Naive thymus-derived CD8-positive, alpha-beta T cell (primary cell): ENCODE data around the gene ABCC4. TPM values are rescaled to one million over a fixed set of nuclear protein-coding genes. Genes with fewer than 3 reads are reported as not detected.
A peak's percentile ranks its signal among the peaks of the same experiment; 100 is the strongest.
"Not testable (repeated sequence)": the region's sequence is repeated elsewhere in the genome, so short reads cannot be mapped to it uniquely, and the experiment has no call there.

Experiments used
- ATAC-seq, 2 donors: fragments of 150-1000 bp; cut with Tn5 transposase in 1 of 2; sonication (Bioruptor Pico), chemical (Tn5 transposase) in 1 of 2; 1 replicate in 1 of 2; 2 replicates in 1 of 2; pipeline ENCODE4 v1.10.0; 2021; ENCODE audit warnings: mild to moderate bottlenecking in 2 of 2, moderate library complexity in 2 of 2
- POLR2A ChIA-PET: fragments of 350-600 bp; sonication (Branson Sonifier 250); formaldehyde crosslinking; loops from one replicate; lab custom pipeline; 2021; ENCODE audit warnings: antibody characterized with exemption; lab: Charles Lee
- DNase-seq, 10 donors: peaks; one replicate each; pipeline versions ENCODE4 v3.0.0 to v3.0.0-alpha.2; 2020 to 2022
- H3K27ac Mint-ChIP-seq, 10 donors: one replicate each; pipeline ENCODE4 v1.8.0; 2020 to 2022; ENCODE audit warnings: mild to moderate bottlenecking in 10 of 10, mixed read lengths in 10 of 10, moderate library complexity in 4 of 10, inconsistent platforms in 1 of 10
- H3K27me3 Mint-ChIP-seq, 5 donors: one replicate each; pipeline ENCODE4 v1.8.0; 2021 to 2022; ENCODE audit warnings: mixed read lengths in 5 of 5
- H3K36me3 Mint-ChIP-seq, 3 donors: one replicate each; pipeline ENCODE4 v1.8.0; 2020 to 2022; ENCODE audit warnings: mixed read lengths in 3 of 3, mild to moderate bottlenecking in 2 of 3, inconsistent platforms in 1 of 3
- H3K4me1 Mint-ChIP-seq, 4 donors: one replicate each; pipeline ENCODE4 v1.8.0; 2021 to 2022; ENCODE audit warnings: mixed read lengths in 4 of 4
- H3K4me3 Mint-ChIP-seq, 10 donors: one replicate each; pipeline ENCODE4 v1.8.0; 2020 to 2022; ENCODE audit warnings: mild to moderate bottlenecking in 10 of 10, mixed read lengths in 10 of 10, moderate library complexity in 6 of 10, inconsistent platforms in 1 of 10
- H3K9me3 Mint-ChIP-seq, 9 donors: one replicate each; pipeline ENCODE4 v1.8.0; 2020 to 2022; ENCODE audit warnings: mixed read lengths in 9 of 9, mild to moderate bottlenecking in 3 of 9, inconsistent platforms in 1 of 9, moderate library complexity in 1 of 9
- polyA plus RNA-seq, 3 donors: library from polyadenylated mRNA; unstranded; fragments of 300-500 nt; fragmentation: Illumina TruSeq; gene quantifications; one replicate each; pipeline ENCODE4 v1.2.3, GENCODE V29; 2021
- total RNA-seq, 8 experiments: library from RNA in 2 of 8; stranded (reverse) in 2 of 8; gene quantifications; one replicate each; pipeline ENCODE4 v1.2.3 and lab custom pipeline; 2021 to 2026

The ABCC4 gene
- total and polyA plus RNA-seq, 5 experiments from 2014 or later: 3.5 to 9.2 (median 4.4) TPM

- no peak for DNase-seq
- Mint-ChIP-seq H3K27me3 (no peaks in the 10 kb centered on the region), H3K9me3 (peaks cover 0 to 29% (median 16%) of the 10 kb centered on the region in 9 donors), H3K27ac (peak overlapping the region in 2 of 10 donors; percentile 39), H3K4me3 (no peak overlapping the region), H3K36me3 (peaks cover 6 to 39% (median 14%) of the 10 kb centered on the region in 3 donors), H3K4me1 (peaks cover 34 to 77% (median 68%) of the 10 kb centered on the region in 4 donors)
- POLR2A ChIA-PET: interaction anchor here (1.1 kb wide), 1 partner anchor 14 kb away, joined by 3 read pairs; no protein-coding TSS in a partner anchor
- ATAC-seq: no peak
Observed at GRCh38 chr13:95181586-95181985, 119.7 kb downstream of the ABCC4 start.

GRCh38 chr13:95180513-95181245 lies 120.6 kb downstream of the ABCC4 start:
- peaks cover 6 to 39% (median 14%) of the 10 kb centered on the region in 3 donors for H3K36me3 Mint-ChIP-seq
- POLR2A ChIA-PET: no interaction called here
- H3K4me1 Mint-ChIP-seq: peaks cover 38 to 78% (median 67%) of the 10 kb centered on the region in 4 donors
- H3K27me3 Mint-ChIP-seq: no peaks in the 10 kb centered on the region
- DNase-seq (no peak), ATAC-seq (no peak)
- H3K9me3 Mint-ChIP-seq: peaks cover 0 to 29% (median 16%) of the 10 kb centered on the region in 9 donors
- peak overlapping the region in 3 of 10 donors; percentile 9 to 70 (median 20) for H3K27ac Mint-ChIP-seq
- no peak overlapping the region for H3K4me3 Mint-ChIP-seq

DNA sequence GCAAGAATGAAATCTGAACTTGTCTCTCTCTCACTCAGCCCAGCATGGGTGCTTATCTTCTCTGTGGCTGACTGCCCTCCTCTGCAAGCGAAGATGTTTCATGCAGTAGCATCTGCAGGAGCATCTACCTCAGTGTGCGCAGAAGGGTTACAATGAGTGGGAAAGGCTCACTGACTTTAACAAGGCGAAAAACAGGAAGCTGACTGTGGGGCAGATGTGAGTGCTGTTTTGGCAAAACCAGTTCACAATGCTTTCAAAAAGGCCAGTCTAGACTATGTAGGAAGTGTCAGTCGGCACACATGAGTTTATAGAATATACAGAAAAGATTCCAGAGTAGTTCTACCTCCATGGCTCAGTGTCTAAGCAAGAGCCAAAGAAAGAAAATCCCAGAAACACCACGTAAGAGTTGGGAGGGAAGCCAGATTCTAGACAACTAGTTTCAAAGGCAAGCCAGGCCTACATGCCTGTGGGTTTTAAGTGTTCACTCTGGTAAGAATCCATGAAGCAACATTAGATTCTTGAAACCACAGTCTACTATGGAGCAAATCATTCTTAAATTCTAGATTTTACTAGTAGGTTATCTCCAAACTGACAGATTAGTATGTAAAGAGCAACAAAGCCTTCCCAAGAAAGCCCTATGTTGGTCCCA lies 124.5 kb downstream of the ABCC4 start:
- Mint-ChIP-seq H3K36me3 (peaks cover 18 to 54% (median 35%) of the 10 kb centered on the region in 3 donors), H3K27ac (peak overlapping the region; percentile 87 to 98 (median 93))

DNA sequence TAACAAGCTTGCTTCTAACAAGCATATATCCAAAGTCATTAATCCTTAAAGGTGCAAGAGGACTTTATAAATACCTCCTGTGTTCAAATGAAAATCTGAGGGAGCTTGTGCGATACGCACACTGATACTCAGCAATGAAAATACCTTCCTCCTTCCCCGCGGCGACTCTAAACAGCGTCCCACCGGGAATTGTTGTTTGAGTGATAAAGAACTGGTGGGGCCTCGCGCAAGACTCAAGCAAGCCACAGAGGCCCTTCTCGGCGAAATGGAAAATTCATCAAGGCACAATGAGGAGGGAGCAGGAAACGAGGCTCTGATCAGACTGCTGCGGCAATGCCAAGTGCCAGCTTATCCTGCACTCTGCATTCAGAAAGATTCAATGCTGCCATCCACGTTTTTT lies 126.7 kb downstream of the ABCC4 start:
- no peaks in the 10 kb centered on the region for H3K27me3 Mint-ChIP-seq
- ATAC-seq (no peak), DNase-seq (no peak)
- peaks cover 20 to 40% (median 32%) of the 10 kb centered on the region in 4 donors for H3K4me1 Mint-ChIP-seq
- H3K9me3 Mint-ChIP-seq: peaks cover 0 to 15% (median 11%) of the 10 kb centered on the region in 9 donors
- peak overlapping the region in 4 of 10 donors; percentile 34 to 93 (median 58) for H3K27ac Mint-ChIP-seq
- H3K4me3 Mint-ChIP-seq: no peak overlapping the region
- POLR2A ChIA-PET: no interaction called here
- peaks cover 23 to 56% (median 52%) of the 10 kb centered on the region in 3 donors for H3K36me3 Mint-ChIP-seq

More for the DNA sequence above, 124.5 kb downstream of the ABCC4 start:
- ATAC-seq: peak; percentile 91 to 97
- Mint-ChIP-seq H3K9me3 (peaks cover 0 to 29% (median 16%) of the 10 kb centered on the region in 9 donors), H3K27me3 (no peaks in the 10 kb centered on the region), H3K4me3 (peak overlapping the region in 9 of 10 donors; percentile 4 to 71 (median 60)), H3K4me1 (peaks cover 28 to 55% (median 41%) of the 10 kb centered on the region in 4 donors)
- DNase-seq: peak in 6 of 10 donors; percentile 5 to 55 (median 26)
- POLR2A ChIA-PET: interaction anchor here (0.6 to 1.5 kb wide), 4 partner anchors 9 to 633 kb away, joined by 3 read pairs; no protein-coding TSS in a partner anchor

DNA sequence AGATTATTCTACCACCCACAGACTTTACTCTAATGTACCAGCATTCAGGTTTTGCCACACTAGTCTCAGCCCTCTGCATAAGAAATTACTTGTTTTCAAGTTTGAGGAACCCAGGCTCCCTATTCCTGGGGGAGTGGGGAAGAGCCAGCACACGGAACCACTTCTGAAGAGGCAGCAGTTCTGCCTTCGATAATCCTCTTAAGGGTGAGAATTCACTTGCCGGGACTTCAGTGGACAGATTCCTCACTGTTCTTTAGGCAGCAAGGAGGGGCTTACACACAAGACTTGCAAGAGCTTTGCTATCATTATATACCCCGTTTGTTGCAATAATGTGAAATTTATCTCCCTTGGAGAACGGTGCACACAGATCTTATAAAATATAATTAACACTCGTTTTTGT lies 133.1 kb downstream of the ABCC4 start:
- no peaks in the 10 kb centered on the region for H3K27me3 Mint-ChIP-seq
- H3K36me3 Mint-ChIP-seq: peaks cover 8 to 67% (median 42%) of the 10 kb centered on the region in 3 donors
- DNase-seq (no peak), ATAC-seq (no peak)
- POLR2A ChIA-PET: interaction anchor here (1.6 kb wide), 1 partner anchor 14 kb away, joined by 3 read pairs; no protein-coding TSS in a partner anchor
- H3K9me3 Mint-ChIP-seq: no peaks in the 10 kb centered on the region
- H3K27ac Mint-ChIP-seq: peak overlapping the region in 1 of 10 donors; percentile 37
- H3K4me1 Mint-ChIP-seq: peaks cover 0 to 4% (median 0%) of the 10 kb centered on the region in 4 donors
- H3K4me3 Mint-ChIP-seq: no peak overlapping the region

- not testable (repeated sequence) for DNase-seq, H3K4me3 Mint-ChIP-seq, ATAC-seq, H3K4me1 Mint-ChIP-seq, H3K9me3 Mint-ChIP-seq, H3K27ac Mint-ChIP-seq, H3K27me3 Mint-ChIP-seq
- peaks cover 8 to 62% (median 41%) of the 10 kb centered on the region in 3 donors for H3K36me3 Mint-ChIP-seq
- POLR2A ChIA-PET: interaction anchor here (1.6 kb wide), 1 partner anchor 15 kb away, joined by 3 read pairs; no protein-coding TSS in a partner anchor
Observed at GRCh38 chr13:95167003-95167402, 134.2 kb downstream of the ABCC4 start.

- DNase-seq (no peak), ATAC-seq (no peak)
- Mint-ChIP-seq H3K4me1 (no peaks in the 10 kb centered on the region), H3K27me3 (no peaks in the 10 kb centered on the region), H3K36me3 (peaks cover 0 to 63% (median 34%) of the 10 kb centered on the region in 3 donors), H3K4me3 (no peak overlapping the region), H3K9me3 (no peaks in the 10 kb centered on the region), H3K27ac (peak overlapping the region in 1 of 10 donors; percentile 7)
- POLR2A ChIA-PET: no interaction called here
Observed at GRCh38 chr13:95164830-95165229, 136.4 kb downstream of the ABCC4 start.

DNA sequence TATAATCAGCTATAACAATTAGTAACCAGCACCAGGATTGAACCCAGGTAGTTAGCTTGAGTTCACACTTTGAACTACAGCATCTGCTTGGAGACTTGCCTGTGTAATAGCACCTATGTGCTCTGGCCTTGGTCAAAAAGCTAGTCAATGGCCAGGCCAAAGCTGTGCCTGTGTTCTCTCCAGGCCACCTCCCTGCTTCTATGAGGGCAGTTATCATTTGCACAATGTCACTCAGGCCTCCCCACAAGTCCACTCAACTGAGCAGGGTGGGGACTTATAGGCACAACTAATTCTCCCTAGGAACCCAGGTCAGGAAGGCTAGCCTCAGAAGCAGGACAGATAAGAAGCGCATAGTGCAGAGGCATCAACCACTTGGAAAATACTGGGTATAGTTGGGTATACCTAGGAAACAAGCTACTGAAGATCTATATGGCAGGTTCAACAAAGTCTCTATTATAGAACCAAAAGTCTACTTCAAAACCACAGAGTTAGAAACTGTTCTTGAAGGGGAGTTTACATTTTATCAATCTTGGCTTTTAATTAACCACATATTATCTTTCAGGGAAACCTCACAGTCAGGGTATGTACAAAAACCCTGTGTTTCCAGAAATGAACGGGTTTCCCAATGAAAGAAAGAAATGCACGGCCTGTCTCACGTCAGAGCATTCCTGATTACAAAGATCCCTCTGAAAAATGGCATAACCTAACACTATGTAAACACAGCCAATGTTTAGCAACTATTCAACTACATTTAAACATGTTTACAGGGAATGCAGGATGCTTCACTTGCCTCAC lies 140.9 kb downstream of the ABCC4 start:
- H3K27ac Mint-ChIP-seq: peak overlapping the region in 1 of 10 donors; percentile 29
- POLR2A ChIA-PET: interaction anchor here (0.6 kb wide), 1 partner anchor 239 kb away, joined by 4 read pairs; no protein-coding TSS in a partner anchor
- no peaks in the 10 kb centered on the region for H3K4me1 Mint-ChIP-seq

GRCh38 chr13:95159458-95159857 lies 141.8 kb downstream of the ABCC4 start:
- DNase-seq (no peak), ATAC-seq (no peak)
- Mint-ChIP-seq H3K9me3 (no peaks in the 10 kb centered on the region), H3K36me3 (peaks cover 0 to 57% (median 27%) of the 10 kb centered on the region in 3 donors), H3K4me3 (no peak overlapping the region), H3K27me3 (no peaks in the 10 kb centered on the region), H3K27ac (no peak overlapping the region), H3K4me1 (no peaks in the 10 kb centered on the region)
- POLR2A ChIA-PET: interaction anchor here (0.6 kb wide), 1 partner anchor 240 kb away, joined by 4 read pairs; no protein-coding TSS in a partner anchor

More for the DNA sequence above, 140.9 kb downstream of the ABCC4 start:
- peaks cover 0 to 63% (median 28%) of the 10 kb centered on the region in 3 donors for H3K36me3 Mint-ChIP-seq
- no peak for DNase-seq
- no peaks in the 10 kb centered on the region for H3K27me3 Mint-ChIP-seq
- no peaks in the 10 kb centered on the region for H3K9me3 Mint-ChIP-seq
- H3K4me3 Mint-ChIP-seq: no peak overlapping the region
- no peak for ATAC-seq

DNA sequence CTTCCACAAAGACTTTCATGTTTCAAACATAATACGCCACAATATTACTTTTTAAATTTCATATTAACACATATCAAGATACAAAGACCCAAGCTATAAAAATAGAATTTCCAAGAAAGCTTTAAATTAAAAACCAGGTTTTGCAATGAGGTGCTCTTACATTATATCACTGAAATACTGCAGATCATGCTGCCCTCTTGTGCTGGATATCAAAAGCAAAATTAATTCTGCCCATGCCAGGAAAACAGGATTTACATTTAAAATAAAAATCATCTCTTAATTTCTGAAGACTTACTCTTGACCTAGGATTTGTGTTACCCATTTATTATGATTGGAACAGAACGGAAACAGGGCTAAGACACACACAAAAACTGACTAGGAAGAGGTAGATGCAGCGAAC lies 145.0 kb downstream of the ABCC4 start:
- H3K4me1 Mint-ChIP-seq: no peaks in the 10 kb centered on the region
- H3K27me3 Mint-ChIP-seq: no peaks in the 10 kb centered on the region
- H3K36me3 Mint-ChIP-seq: peaks cover 0 to 41% (median 28%) of the 10 kb centered on the region in 3 donors
- H3K27ac Mint-ChIP-seq: no peak overlapping the region
- ATAC-seq (no peak), DNase-seq (no peak)
- POLR2A ChIA-PET: no interaction called here
- no peaks in the 10 kb centered on the region for H3K9me3 Mint-ChIP-seq
- no peak overlapping the region for H3K4me3 Mint-ChIP-seq

DNA sequence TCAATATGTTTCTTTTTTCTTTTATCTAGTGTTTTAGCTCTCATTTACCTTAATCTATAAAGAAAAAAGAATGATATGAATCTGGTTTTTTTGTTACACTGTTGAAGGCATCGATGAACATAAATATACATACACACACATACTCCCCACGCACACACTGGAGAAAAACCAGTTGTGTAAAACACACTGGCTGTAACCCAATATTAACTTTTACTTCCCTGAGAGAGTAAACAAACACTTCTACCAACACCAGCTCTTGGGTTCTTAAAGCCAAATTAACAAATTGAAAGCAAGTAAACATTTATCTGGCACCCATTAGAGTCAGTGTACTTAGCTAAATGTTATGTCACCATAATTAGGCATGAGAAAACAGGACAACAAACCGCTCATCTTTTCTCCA lies 145.7 kb downstream of the ABCC4 start:
- peaks cover 0 to 34% (median 31%) of the 10 kb centered on the region in 3 donors for H3K36me3 Mint-ChIP-seq
- H3K27me3 Mint-ChIP-seq: no peaks in the 10 kb centered on the region
- H3K27ac Mint-ChIP-seq: peak overlapping the region in 1 of 10 donors; percentile 21
- DNase-seq (no peak), ATAC-seq (no peak)
- no peaks in the 10 kb centered on the region for H3K9me3 Mint-ChIP-seq
- POLR2A ChIA-PET: interaction anchor here (0.6 kb wide), 1 partner anchor 8 kb away, joined by 3 read pairs; no protein-coding TSS in a partner anchor
- H3K4me3 Mint-ChIP-seq: no peak overlapping the region
- no peaks in the 10 kb centered on the region for H3K4me1 Mint-ChIP-seq

DNA sequence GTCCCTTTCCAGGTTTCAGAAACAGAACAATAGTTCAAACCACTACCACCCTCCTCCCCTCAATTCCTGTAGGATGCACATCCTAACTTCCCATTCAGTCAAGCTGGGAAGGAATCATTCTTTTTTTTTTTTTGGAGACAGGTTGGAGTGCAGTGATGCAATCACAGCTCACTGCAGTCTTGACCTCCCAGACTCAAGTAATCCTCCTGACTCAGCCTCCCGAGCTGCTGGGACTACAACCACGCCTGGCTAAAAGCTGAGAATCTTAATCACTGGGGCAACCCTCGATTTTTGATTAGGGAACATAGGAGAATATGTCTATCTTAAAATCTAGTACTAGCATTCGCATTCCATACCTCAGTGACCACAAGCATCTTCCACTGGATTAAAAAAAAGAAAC lies 146.2 kb downstream of the ABCC4 start:
- DNase-seq (no peak), ATAC-seq (no peak)
- Mint-ChIP-seq H3K27ac (peak overlapping the region in 1 of 10 donors; percentile 28), H3K27me3 (no peaks in the 10 kb centered on the region), H3K36me3 (peaks cover 0 to 29% (median 27%) of the 10 kb centered on the region in 3 donors), H3K4me1 (no peaks in the 10 kb centered on the region), H3K9me3 (no peaks in the 10 kb centered on the region), H3K4me3 (no peak overlapping the region)
- POLR2A ChIA-PET: interaction anchor here (0.6 kb wide), 1 partner anchor 9 kb away, joined by 3 read pairs; no protein-coding TSS in a partner anchor
